Measurements from ENCODE around the gene GPATCH1. TPM values are rescaled to one million over a fixed set of nuclear protein-coding genes. Genes with fewer than 3 reads are reported as not detected.
"Not testable (repeated sequence)": the region's sequence is repeated elsewhere in the genome, so short reads cannot be mapped to it uniquely, and the experiment has no call there.

Gene GPATCH1
- total RNA-seq, 1 donor from 2014 or later: 4.4 TPM

- DNase-seq (ENCODE audit: low spot score in 2 of 2): no peak
- no peaks in the 10 kb centered on the region for H3K9me3 ChIP-seq
- TF ChIP-seq CTCF (IDR thresholded peaks at IDR 0.05): no peak
- no peaks in the 10 kb centered on the region for H3K4me1 ChIP-seq
- no peak overlapping the region for H3K4me3 ChIP-seq
- intact Hi-C loops (cut with DNase I): no loop called here
- no peaks in the 10 kb centered on the region for H3K27me3 ChIP-seq
- no peak overlapping the region for H3K27ac ChIP-seq
- H3K36me3 ChIP-seq: no peaks in the 10 kb centered on the region
These were observed 41.8 kb upstream of the GPATCH1 start for GRCh38 chr19:33039108-33039599.

- no peak for TF ChIP-seq CTCF (IDR thresholded peaks at IDR 0.05)
- intact Hi-C loops (cut with DNase I): no loop called here
- no peaks in the 10 kb centered on the region for H3K36me3 ChIP-seq
- DNase-seq (ENCODE audit: low spot score in 2 of 2): no peak
- no peaks in the 10 kb centered on the region for H3K9me3 ChIP-seq
- H3K27ac ChIP-seq: no peak overlapping the region
- no peak overlapping the region for H3K4me3 ChIP-seq
- no peaks in the 10 kb centered on the region for H3K27me3 ChIP-seq
- no peaks in the 10 kb centered on the region for H3K4me1 ChIP-seq
These were observed 41.2 kb upstream of the GPATCH1 start for GRCh38 chr19:33039815-33040214.

- Histone ChIP-seq H3K4me1 (no peaks in the 10 kb centered on the region), H3K27me3 (no peaks in the 10 kb centered on the region), H3K27ac (no peak overlapping the region), H3K36me3 (no peaks in the 10 kb centered on the region), H3K4me3 (no peak overlapping the region), H3K9me3 (no peaks in the 10 kb centered on the region)
- intact Hi-C loops (cut with DNase I): no loop called here
- TF ChIP-seq CTCF (IDR thresholded peaks at IDR 0.05): no peak
- no peak for DNase-seq (ENCODE audit: low spot score in 2 of 2)
These were observed 39.8 kb upstream of the GPATCH1 start for GRCh38 chr19:33040994-33041827.

DNA sequence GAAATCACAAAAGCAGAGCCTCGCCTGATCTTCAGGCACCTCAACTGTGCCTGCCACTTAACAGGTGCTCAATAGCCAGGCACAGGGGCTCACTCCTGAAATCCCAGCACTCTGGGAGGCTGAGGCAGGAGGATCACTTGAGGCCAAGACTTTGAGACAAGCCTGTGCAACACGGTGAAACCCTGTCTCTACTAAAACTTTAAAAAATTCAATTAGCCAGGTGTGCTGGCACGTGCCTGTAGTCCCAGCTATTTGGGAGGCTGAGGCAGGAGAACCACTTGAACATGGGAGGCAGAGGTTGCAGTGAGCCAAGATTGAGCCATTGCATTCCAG lies 39.2 kb upstream of the GPATCH1 start:
- intact Hi-C loops (cut with DNase I); H3K27me3 ChIP-seq; H3K27ac ChIP-seq; H3K9me3 ChIP-seq; H3K36me3 ChIP-seq; H3K4me1 ChIP-seq; DNase-seq (ENCODE audit: low spot score in 2 of 2); H3K4me3 ChIP-seq: not testable (repeated sequence)

- H3K27me3 ChIP-seq: no peaks in the 10 kb centered on the region
- intact Hi-C loops (cut with DNase I): no loop called here
- no peaks in the 10 kb centered on the region for H3K9me3 ChIP-seq
- TF ChIP-seq CTCF (IDR thresholded peaks at IDR 0.05): no peak
- H3K27ac ChIP-seq: no peak overlapping the region
- DNase-seq (ENCODE audit: low spot score in 2 of 2): no peak
- H3K4me3 ChIP-seq: no peak overlapping the region
- no peaks in the 10 kb centered on the region for H3K4me1 ChIP-seq
- H3K36me3 ChIP-seq: no peaks in the 10 kb centered on the region
These were observed 33.6 kb upstream of the GPATCH1 start for GRCh38 chr19:33047422-33047821.

DNA sequence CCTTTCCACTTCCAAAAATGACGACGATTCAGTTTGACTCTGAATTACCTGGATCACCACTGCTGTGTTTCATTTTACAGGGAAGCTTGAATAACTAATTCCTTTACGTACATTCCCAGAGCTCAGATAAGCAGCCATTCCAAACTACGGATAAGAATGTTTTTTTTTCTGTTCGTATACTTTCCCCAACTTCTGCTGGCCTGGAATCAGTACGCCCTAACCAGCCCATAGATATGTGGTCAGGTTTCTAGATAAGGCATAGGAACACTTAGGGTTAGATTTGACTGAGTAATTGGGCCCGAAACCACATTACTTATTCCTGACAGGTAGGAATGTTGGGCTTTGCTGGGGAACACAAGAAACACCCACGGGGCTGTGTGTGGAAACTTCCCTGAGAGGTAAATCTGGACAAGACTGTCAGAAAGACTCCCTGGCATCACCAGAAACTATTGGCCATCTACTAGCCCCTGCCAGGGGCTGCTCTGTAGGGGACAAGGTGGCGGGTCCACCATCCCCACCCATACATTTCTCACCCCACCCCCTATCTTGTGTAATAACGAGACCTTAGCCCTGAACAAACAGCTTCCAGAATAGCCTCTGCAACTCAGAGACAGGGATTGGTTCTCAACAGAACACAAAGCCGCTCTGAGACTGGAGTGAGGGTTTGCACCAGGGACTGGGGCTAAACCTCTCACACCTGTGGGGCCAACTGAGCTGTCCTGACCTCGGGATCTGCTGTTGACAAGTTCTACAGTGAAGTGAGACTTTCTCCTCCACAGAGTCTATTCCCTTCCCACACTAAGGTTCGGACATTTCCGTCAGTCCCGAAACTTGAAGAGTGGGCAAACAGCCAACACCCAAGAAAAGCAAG lies 31.9 kb upstream of the GPATCH1 start:
- no peak for TF ChIP-seq CTCF (IDR thresholded peaks at IDR 0.05)
- Histone ChIP-seq H3K4me3 (no peak overlapping the region), H3K9me3 (no peaks in the 10 kb centered on the region), H3K27me3 (no peaks in the 10 kb centered on the region), H3K4me1 (no peaks in the 10 kb centered on the region), H3K27ac (no peak overlapping the region), H3K36me3 (no peaks in the 10 kb centered on the region)
- intact Hi-C loops (cut with DNase I): no loop called here
- no peak for DNase-seq (ENCODE audit: low spot score in 2 of 2)
